Adipocyte (in vitro differentiated cells): ENCODE results near the gene BORCS8.
"Not testable (repeated sequence)": the region's sequence is repeated elsewhere in the genome, so short reads cannot be mapped to it uniquely, and the experiment has no call there.

Experiments
- DNase-seq: peaks from one replicate; pipeline ENCODE4 v3.0.0-alpha.2; 2015; ENCODE audit warnings: low read depth
- H3K27me3 ChIP-seq: replicated peaks from 2 replicates; pipeline ENCODE4 v1.7.0; 2013; ENCODE audit warnings: mild to moderate bottlenecking, low read length, moderate library complexity; ENCODE audit not compliant: control insufficient read depth, insufficient read depth
- H3K36me3 ChIP-seq: 2 replicates; pipeline ENCODE4 v1.7.0; 2013; ENCODE audit warnings: low read length, mild to moderate bottlenecking, moderate library complexity; ENCODE audit not compliant: control insufficient read depth, insufficient read depth, severe bottlenecking
- H3K4me1 ChIP-seq: 2 replicates; pipeline ENCODE4 v1.7.0; 2013; ENCODE audit warnings: mild to moderate bottlenecking, low read length, moderate library complexity; ENCODE audit not compliant: control insufficient read depth, insufficient read depth
- H3K4me3 ChIP-seq: 2 replicates; pipeline ENCODE4 v1.7.0; 2013; ENCODE audit warnings: mild to moderate bottlenecking, low read length, moderate library complexity
- H3K9ac ChIP-seq: 2 replicates; pipeline ENCODE4 v1.7.0; 2013; ENCODE audit warnings: mild to moderate bottlenecking, low read length, moderate library complexity
- H3K9me3 ChIP-seq: 2 replicates; pipeline ENCODE4 v1.7.0; 2013; ENCODE audit warnings: mild to moderate bottlenecking, low read length, moderate library complexity; ENCODE audit not compliant: control insufficient read depth

The BORCS8 gene

GRCh38 chr19:19157808-19158207 is 34.1 kb downstream of the BORCS8 start:
- Histone ChIP-seq H3K27me3 (no peaks in the 10 kb centered on the region), H3K9me3 (no peaks in the 10 kb centered on the region), H3K4me3 (no peak overlapping the region), H3K36me3 (no peaks in the 10 kb centered on the region), H3K4me1 (no peaks in the 10 kb centered on the region), H3K9ac (no peak overlapping the region)
- no peak for DNase-seq

GRCh38 chr19:19155495-19156219 is 36.3 kb downstream of the BORCS8 start:
- no peak overlapping the region for H3K4me3 ChIP-seq
- H3K9ac ChIP-seq: no peak overlapping the region
- H3K9me3 ChIP-seq: no peaks in the 10 kb centered on the region
- no peaks in the 10 kb centered on the region for H3K36me3 ChIP-seq
- no peak for DNase-seq
- H3K27me3 ChIP-seq: no peaks in the 10 kb centered on the region
- no peaks in the 10 kb centered on the region for H3K4me1 ChIP-seq

- DNase-seq: no peak
- H3K4me3 ChIP-seq: no peak overlapping the region
Observed at GRCh38 chr19:19154768-19155494, 37.0 kb downstream of the BORCS8 start.

GRCh38 chr19:19152668-19153384 is 39.1 kb downstream of the BORCS8 start:
- Histone ChIP-seq H3K9ac (no peak overlapping the region), H3K9me3 (no peaks in the 10 kb centered on the region), H3K4me1 (no peaks in the 10 kb centered on the region), H3K36me3 (no peaks in the 10 kb centered on the region), H3K27me3 (no peaks in the 10 kb centered on the region), H3K4me3 (no peak overlapping the region)
- no peak for DNase-seq

More at GRCh38 chr19:19154768-19155494, 37.0 kb downstream of the BORCS8 start:
- no peaks in the 10 kb centered on the region for H3K9me3 ChIP-seq
- H3K9ac ChIP-seq: no peak overlapping the region
- H3K4me1 ChIP-seq: no peaks in the 10 kb centered on the region
- H3K36me3 ChIP-seq: no peaks in the 10 kb centered on the region
- H3K27me3 ChIP-seq: no peaks in the 10 kb centered on the region

- no peak overlapping the region for H3K4me3 ChIP-seq
- DNase-seq: no peak
- no peak overlapping the region for H3K9ac ChIP-seq
- peaks cover 4% of the 10 kb centered on the region for H3K36me3 ChIP-seq
- no peaks in the 10 kb centered on the region for H3K4me1 ChIP-seq
- no peaks in the 10 kb centered on the region for H3K27me3 ChIP-seq
- H3K9me3 ChIP-seq: no peaks in the 10 kb centered on the region
Observed at GRCh38 chr19:19151418-19151817, 40.5 kb downstream of the BORCS8 start.

GRCh38 chr19:19149435-19149834 is 42.5 kb downstream of the BORCS8 start:
- H3K36me3 ChIP-seq: peaks cover 4% of the 10 kb centered on the region

GRCh38 chr19:19148504-19148903 is 43.4 kb downstream of the BORCS8 start:
- not testable (repeated sequence) for DNase-seq, H3K9me3 ChIP-seq, H3K4me1 ChIP-seq, H3K36me3 ChIP-seq, H3K4me3 ChIP-seq, H3K9ac ChIP-seq, H3K27me3 ChIP-seq

More at GRCh38 chr19:19149435-19149834, 42.5 kb downstream of the BORCS8 start:
- H3K27me3 ChIP-seq: no peaks in the 10 kb centered on the region
- DNase-seq: peak; percentile 14
- no peak overlapping the region for H3K4me3 ChIP-seq
- H3K9me3 ChIP-seq: no peaks in the 10 kb centered on the region
- H3K9ac ChIP-seq: no peak overlapping the region
- no peaks in the 10 kb centered on the region for H3K4me1 ChIP-seq

GRCh38 chr19:19147344-19147743 is 44.6 kb downstream of the BORCS8 start:
- H3K9me3 ChIP-seq: no peaks in the 10 kb centered on the region
- DNase-seq: no peak

GRCh38 chr19:19146865-19147264 is 45.1 kb downstream of the BORCS8 start:
- no peaks in the 10 kb centered on the region for H3K4me1 ChIP-seq
- no peak overlapping the region for H3K9ac ChIP-seq
- DNase-seq: no peak
- H3K4me3 ChIP-seq: no peak overlapping the region
- no peaks in the 10 kb centered on the region for H3K27me3 ChIP-seq
- H3K36me3 ChIP-seq: peaks cover 4% of the 10 kb centered on the region
- no peaks in the 10 kb centered on the region for H3K9me3 ChIP-seq

More at GRCh38 chr19:19147344-19147743, 44.6 kb downstream of the BORCS8 start:
- Histone ChIP-seq H3K27me3 (no peaks in the 10 kb centered on the region), H3K36me3 (peaks cover 4% of the 10 kb centered on the region), H3K4me1 (no peaks in the 10 kb centered on the region), H3K9ac (no peak overlapping the region), H3K4me3 (no peak overlapping the region)

- H3K4me3 ChIP-seq: no peak overlapping the region
- no peaks in the 10 kb centered on the region for H3K9me3 ChIP-seq
- DNase-seq: peak; percentile 84
- H3K9ac ChIP-seq: no peak overlapping the region
- H3K27me3 ChIP-seq: no peaks in the 10 kb centered on the region
- no peaks in the 10 kb centered on the region for H3K4me1 ChIP-seq
- H3K36me3 ChIP-seq: peaks cover 4% of the 10 kb centered on the region
Observed at GRCh38 chr19:19145684-19146608, 46.0 kb downstream of the BORCS8 start.
